Trophoblast cell (in vitro differentiated cells and primary cell): ENCODE data around the gene ARHGAP9.
A peak's percentile ranks its signal among the peaks of the same experiment; 100 is the strongest.
"Not testable (repeated sequence)": the region's sequence is repeated elsewhere in the genome, so short reads cannot be mapped to it uniquely, and the experiment has no call there.

Experiments used
- DNase-seq, 2 donors: peaks; one replicate each; pipeline ENCODE4 v3.0.0-alpha.2; 2016
- H2AFZ ChIP-seq: 2 replicates; pipeline ENCODE4 v1.6.1; 2013; ENCODE audit warnings: low read length, moderate library complexity, mild to moderate bottlenecking; ENCODE audit not compliant: insufficient read depth, poor library complexity
- H2AK5ac ChIP-seq: 2 replicates; pipeline ENCODE4 v1.6.1; 2013; ENCODE audit warnings: mild to moderate bottlenecking, low read length
- H2BK120ac ChIP-seq: 2 replicates; pipeline ENCODE4 v1.6.1; 2013; ENCODE audit warnings: low read length, mild to moderate bottlenecking, moderate library complexity; ENCODE audit not compliant: insufficient read depth, poor library complexity
- H2BK12ac ChIP-seq: 2 replicates; pipeline ENCODE4 v1.6.1; 2013; ENCODE audit warnings: mild to moderate bottlenecking, low read length, moderate library complexity
- H2BK5ac ChIP-seq: 2 replicates; pipeline ENCODE4 v1.6.1; 2013; ENCODE audit warnings: low read length, low read depth, moderate library complexity, mild to moderate bottlenecking; ENCODE audit not compliant: poor library complexity
- H3K14ac ChIP-seq: 2 replicates; pipeline ENCODE4 v1.6.1; 2013; ENCODE audit warnings: mild to moderate bottlenecking, low read length
- H3K18ac ChIP-seq: 2 replicates; pipeline ENCODE4 v1.6.1; 2013; ENCODE audit warnings: mild to moderate bottlenecking, low read length
- H3K23ac ChIP-seq: 2 replicates; pipeline ENCODE4 v1.6.1; 2013; ENCODE audit warnings: low read length
- H3K27ac ChIP-seq: 2 replicates; pipeline ENCODE4 v1.5.1; 2013; ENCODE audit warnings: low read depth, mild to moderate bottlenecking, inconsistent platforms, low read length, moderate library complexity
- H3K27me3 ChIP-seq: 2 replicates; pipeline ENCODE4 v1.6.1; 2013; ENCODE audit warnings: inconsistent platforms, mild to moderate bottlenecking, low read length, moderate library complexity; ENCODE audit not compliant: insufficient read depth
- H3K36me3 ChIP-seq, 2 experiments: 1 replicate in 1 of 2; 2 replicates in 1 of 2; pipeline ENCODE4 v1.6.1; 2013; ENCODE audit warnings: low read length in 2 of 2, mild to moderate bottlenecking in 2 of 2, moderate library complexity in 1 of 2; ENCODE audit not compliant: insufficient read depth in 2 of 2, control insufficient read depth in 1 of 2
- H3K4ac ChIP-seq: 2 replicates; pipeline ENCODE4 v1.6.1; 2013; ENCODE audit warnings: low read depth, mild to moderate bottlenecking, low read length, moderate library complexity
- H3K4me1 ChIP-seq, 2 experiments: 1 replicate in 1 of 2; 2 replicates in 1 of 2; pipeline ENCODE4 v1.6.1; 2013; ENCODE audit warnings: low read length in 2 of 2, mild to moderate bottlenecking in 2 of 2, moderate library complexity in 1 of 2; ENCODE audit not compliant: insufficient read depth in 2 of 2, control insufficient read depth in 1 of 2
- H3K4me2 ChIP-seq: 2 replicates; pipeline ENCODE4 v1.6.1; 2013; ENCODE audit warnings: inconsistent platforms, mild to moderate bottlenecking, low read length, moderate library complexity
- H3K4me3 ChIP-seq: 2 replicates; pipeline ENCODE4 v1.5.1; 2013; ENCODE audit warnings: mild to moderate bottlenecking, low read depth, low read length, inconsistent platforms
- H3K79me1 ChIP-seq: one replicate; pipeline ENCODE4 v1.6.1; 2013; ENCODE audit warnings: low read length
- H3K79me2 ChIP-seq: 2 replicates; pipeline ENCODE4 v1.6.1; 2013; ENCODE audit warnings: low read length, mild to moderate bottlenecking; ENCODE audit not compliant: control insufficient read depth, insufficient read depth, poor library complexity
- H3K9ac ChIP-seq: 2 replicates; pipeline ENCODE4 v1.6.1; 2013; ENCODE audit warnings: mild to moderate bottlenecking, low read length
- H3K9me3 ChIP-seq: 2 replicates; pipeline ENCODE4 v1.6.1; 2013; ENCODE audit warnings: low read depth, mild to moderate bottlenecking, control low read depth, inconsistent platforms, low read length; ENCODE audit not compliant: insufficient read depth
- H4K12ac ChIP-seq: 2 replicates; pipeline ENCODE4 v1.6.1; 2013; ENCODE audit warnings: low read depth, mild to moderate bottlenecking, low read length, moderate library complexity
- H4K8ac ChIP-seq: 2 replicates; pipeline ENCODE4 v1.6.1; 2013; ENCODE audit warnings: low read depth, mild to moderate bottlenecking, low read length, moderate library complexity
- H4K91ac ChIP-seq: one replicate; pipeline ENCODE4 v1.6.1; 2013; ENCODE audit warnings: low read depth, mild to moderate bottlenecking, low read length, moderate library complexity
- WGBS: extraction: QIAGEN DNeasy Blood & Tissue Kit; methylation state at CpG from one replicate; pipeline ENCODE4 v1.1.7; 2013; ENCODE audit warnings: missing lambda C conversion rate; ENCODE audit not compliant: insufficient read length, insufficient coverage; ENCODE audit errors: extremely low coverage; 5-methylcytosine and 5-hydroxymethylcytosine counted together

Gene ARHGAP9

DNA sequence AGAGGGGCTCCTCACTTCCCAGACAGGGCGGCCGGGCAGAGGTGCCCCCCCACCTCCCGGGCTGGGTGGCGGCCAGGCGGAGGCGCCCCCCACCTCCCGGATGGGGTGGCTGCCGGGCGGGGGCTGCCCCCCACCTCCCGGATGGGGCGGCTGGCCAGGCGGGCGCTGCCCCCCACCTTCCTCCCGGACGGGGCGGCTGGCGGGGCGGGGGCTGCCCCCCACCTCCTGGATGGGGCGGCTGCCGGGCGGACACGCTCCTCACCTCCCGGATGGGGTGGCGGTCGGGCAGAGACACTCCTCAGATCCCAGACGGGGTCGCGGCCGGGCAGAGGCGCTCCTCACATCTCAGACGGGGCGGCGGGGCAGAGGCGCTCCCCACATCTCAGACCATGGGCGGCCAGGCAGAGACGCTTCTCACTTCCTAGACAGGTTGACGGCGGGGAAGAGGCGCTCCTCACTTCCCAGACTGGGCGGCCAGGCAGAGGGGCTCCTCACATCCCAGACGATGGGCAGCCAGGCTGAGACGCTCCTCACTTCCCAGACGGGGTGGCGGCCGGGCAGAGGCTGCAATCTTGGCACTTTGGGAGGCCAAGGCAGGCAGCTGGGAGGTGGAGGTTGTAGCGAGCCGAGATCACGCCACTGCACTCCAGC, 15.5 kb upstream of the ARHGAP9 start:
- not testable (repeated sequence) for H4K12ac ChIP-seq, H3K4me2 ChIP-seq, H3K27me3 ChIP-seq, H3K4me3 ChIP-seq, H3K4me1 ChIP-seq, H2AFZ ChIP-seq, H3K79me1 ChIP-seq, H2BK5ac ChIP-seq, H2AK5ac ChIP-seq, H3K23ac ChIP-seq, H3K4ac ChIP-seq, H4K91ac ChIP-seq, H2BK12ac ChIP-seq, H3K14ac ChIP-seq, DNase-seq, H4K8ac ChIP-seq, H3K9ac ChIP-seq, H3K18ac ChIP-seq, H3K9me3 ChIP-seq, H2BK120ac ChIP-seq, H3K79me2 ChIP-seq, H3K27ac ChIP-seq
- peaks cover 46 to 61% of the 10 kb centered on the region in 2 experiments for H3K36me3 ChIP-seq
- WGBS = no CpG with 5 or more reads among the region's 48 CpGs

DNA sequence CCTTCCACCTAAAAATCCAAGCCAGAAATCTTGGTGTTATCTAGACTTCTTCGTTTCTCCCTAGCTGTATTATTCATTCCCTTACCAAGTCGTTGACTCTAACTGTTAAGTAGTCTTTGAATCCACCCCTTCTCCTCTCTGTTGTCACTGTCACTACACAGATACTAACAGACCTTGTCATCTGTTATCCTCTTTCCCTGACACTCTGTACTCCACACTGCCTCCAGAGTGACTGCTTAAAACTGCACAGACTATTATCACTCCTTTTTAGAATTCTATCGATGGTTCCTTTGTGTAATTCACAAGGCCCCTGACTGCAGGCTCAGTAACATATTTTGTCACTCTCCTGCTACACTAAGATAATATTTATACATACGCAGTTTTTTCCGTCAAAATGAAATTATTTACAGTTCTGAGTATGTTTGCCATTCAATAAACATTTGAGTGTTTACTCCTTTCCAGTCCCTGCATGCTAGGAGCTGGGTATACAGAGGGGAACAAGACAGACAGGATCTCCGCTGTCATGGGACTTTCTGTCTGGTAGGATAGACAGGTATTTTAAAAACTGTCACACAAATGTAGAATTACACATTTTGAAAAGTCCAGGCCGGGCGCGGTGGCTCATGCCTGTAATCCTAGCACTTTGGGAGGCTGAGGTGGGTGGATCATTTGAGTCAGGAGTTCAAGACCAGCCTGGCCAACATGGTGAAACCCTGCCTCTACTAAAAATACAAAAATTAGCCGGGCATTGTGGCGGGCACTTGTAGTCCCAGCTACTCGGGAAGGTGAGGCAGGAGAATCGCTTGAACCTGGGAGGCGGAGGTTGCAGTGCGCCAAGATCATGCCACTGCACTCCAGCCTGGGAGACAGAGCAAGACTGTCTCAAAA, 12.0 kb upstream of the ARHGAP9 start:
- Histone ChIP-seq H3K4ac (no peak overlapping the region), H3K4me1 (peaks cover 3 to 7% of the 10 kb centered on the region in 2 experiments), H3K14ac (no peak overlapping the region), H2BK120ac (no peak overlapping the region), H3K27ac (no peak overlapping the region), H2AK5ac (no peak overlapping the region), H3K79me1 (peaks cover 3% of the 10 kb centered on the region), H3K18ac (no peak overlapping the region), H4K12ac (no peak overlapping the region), H2BK12ac (no peak overlapping the region), H3K4me2 (no peak overlapping the region), H3K36me3 (peaks cover 40 to 48% of the 10 kb centered on the region in 2 experiments), H3K79me2 (peaks cover 8% of the 10 kb centered on the region), H3K23ac (no peak overlapping the region), H3K4me3 (no peak overlapping the region), H3K27me3 (no peaks in the 10 kb centered on the region), H3K9me3 (no peaks in the 10 kb centered on the region), H2AFZ (no peak overlapping the region), H3K9ac (no peak overlapping the region), H4K91ac (no peak overlapping the region), H2BK5ac (no peak overlapping the region), H4K8ac (no peak overlapping the region)
- no peak for DNase-seq
- no CpG with 5 or more reads among the region's 15 CpGs for WGBS

DNA sequence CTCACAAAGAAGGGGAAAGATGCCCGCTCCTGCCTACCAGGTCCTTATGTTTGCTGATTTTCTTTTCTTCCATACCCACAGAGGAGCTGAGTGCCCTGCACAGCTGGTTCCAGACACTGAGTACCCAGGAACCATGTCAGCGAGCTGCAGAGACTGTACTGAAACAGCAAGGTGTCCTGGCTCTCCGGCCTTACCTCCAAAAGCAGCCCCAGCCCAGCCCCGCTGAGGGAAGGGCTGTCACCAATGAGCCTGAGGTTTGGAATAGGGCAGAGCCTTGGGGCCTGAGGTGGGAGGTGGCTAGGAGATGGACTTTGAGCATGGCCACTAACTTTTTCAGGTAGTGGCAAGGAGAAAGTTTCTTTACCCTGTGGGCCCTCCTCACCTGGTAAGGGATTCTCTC, 10.5 kb upstream of the ARHGAP9 start:
- Histone ChIP-seq H3K4me3 (no peak overlapping the region), H3K14ac (no peak overlapping the region), H2AK5ac (no peak overlapping the region), H2BK120ac (no peak overlapping the region), H3K4ac (no peak overlapping the region), H3K79me1 (peaks cover 3% of the 10 kb centered on the region), H2BK5ac (no peak overlapping the region), H4K12ac (no peak overlapping the region), H3K4me2 (no peak overlapping the region), H3K18ac (no peak overlapping the region), H3K27ac (no peak overlapping the region), H3K36me3 (peaks cover 28 to 37% of the 10 kb centered on the region in 2 experiments), H3K27me3 (no peaks in the 10 kb centered on the region), H3K9me3 (no peaks in the 10 kb centered on the region), H3K23ac (no peak overlapping the region), H3K9ac (no peak overlapping the region), H3K4me1 (peaks cover 3 to 7% of the 10 kb centered on the region in 2 experiments), H4K8ac (no peak overlapping the region), H2BK12ac (no peak overlapping the region), H2AFZ (no peak overlapping the region), H4K91ac (no peak overlapping the region), H3K79me2 (peaks cover 8% of the 10 kb centered on the region)
- DNase-seq = no peak
- no CpG with 5 or more reads among the region's 4 CpGs for WGBS

DNA sequence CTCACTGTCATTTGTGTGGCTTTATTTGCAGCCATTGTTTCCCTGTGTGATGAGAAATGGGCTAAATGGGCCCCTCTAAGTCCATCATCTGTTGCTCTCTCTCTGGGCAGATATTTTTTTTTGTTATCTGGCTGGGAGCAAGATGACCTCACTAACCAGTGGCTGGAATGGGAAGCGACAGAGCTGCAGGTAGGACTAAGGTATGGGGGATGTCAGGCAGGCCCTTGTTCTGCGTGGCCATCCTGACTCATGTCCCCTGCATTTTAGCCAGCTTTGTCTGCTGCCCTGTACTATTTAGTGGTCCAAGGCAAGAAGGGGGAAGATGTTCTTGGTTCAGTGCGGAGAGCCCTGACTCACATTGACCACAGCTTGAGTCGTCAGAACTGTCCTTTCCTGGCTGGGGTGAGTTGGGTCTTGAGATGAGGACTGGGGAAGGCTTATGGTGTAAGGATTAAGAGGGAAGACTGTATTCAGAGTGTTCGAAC, 9.5 kb upstream of the ARHGAP9 start:
- Histone ChIP-seq H4K91ac (no peak overlapping the region), H2BK12ac (peak overlapping the region; percentile 2)
- WGBS = no CpG with 5 or more reads among the region's 5 CpGs

More for the DNA sequence above, 9.5 kb upstream of the ARHGAP9 start:
- Histone ChIP-seq H3K79me1 (peaks cover 3% of the 10 kb centered on the region), H3K4me2 (peak overlapping the region; percentile 90), H2AFZ (no peak overlapping the region), H3K9me3 (no peaks in the 10 kb centered on the region), H3K18ac (peak overlapping the region; percentile 64), H3K27me3 (no peaks in the 10 kb centered on the region), H3K79me2 (peaks cover 8% of the 10 kb centered on the region), H3K4me3 (no peak overlapping the region), H3K14ac (no peak overlapping the region), H4K8ac (no peak overlapping the region), H4K12ac (no peak overlapping the region), H2AK5ac (peak overlapping the region; percentile 12), H2BK120ac (no peak overlapping the region), H3K27ac (no peak overlapping the region), H3K23ac (no peak overlapping the region), H3K4ac (peak overlapping the region; percentile 88), H3K4me1 (peaks cover 3 to 7% of the 10 kb centered on the region in 2 experiments), H2BK5ac (no peak overlapping the region), H3K9ac (peak overlapping the region; percentile 66), H3K36me3 (peaks cover 24 to 33% of the 10 kb centered on the region in 2 experiments)
- no peak for DNase-seq
